ENCODE data around the gene CXCR3.
A peak's percentile ranks its signal among the peaks of the same experiment; 100 is the strongest.
"Not testable (repeated sequence)": the region's sequence is repeated elsewhere in the genome, so short reads cannot be mapped to it uniquely, and the experiment has no call there.

The CXCR3 gene

DNA sequence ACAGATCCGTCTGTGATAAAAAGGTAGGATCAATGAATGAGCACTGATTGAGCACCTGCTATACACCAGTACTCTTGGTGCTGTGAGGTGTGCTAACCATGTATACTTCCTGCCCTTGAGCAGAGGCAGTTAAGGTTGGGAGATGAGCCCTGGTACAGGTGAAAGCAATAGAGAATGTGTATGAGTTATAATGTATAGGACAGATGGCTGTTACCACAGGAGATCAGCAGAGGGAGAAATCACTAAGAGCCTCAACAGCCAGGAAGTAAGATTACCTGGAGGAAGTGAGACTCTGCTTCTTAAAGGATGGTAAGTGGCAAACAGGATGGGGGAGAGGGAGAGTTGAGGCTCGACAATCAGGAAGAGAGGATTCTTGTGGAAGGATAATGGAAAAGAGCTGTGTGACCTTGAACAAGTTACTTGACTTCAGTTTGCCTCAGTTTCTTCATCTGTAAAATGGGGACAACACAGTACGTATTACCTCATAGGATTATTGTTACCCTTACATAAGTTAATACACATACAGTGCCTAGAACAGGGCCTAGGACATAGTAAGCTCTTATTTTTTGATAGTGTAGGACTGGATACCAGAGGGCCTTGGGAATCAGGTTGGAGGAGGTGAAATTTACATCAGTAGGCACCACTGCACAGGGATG lies 9.1 kb downstream of the CXCR3 start:
- ATAC-seq = no peak

DNA sequence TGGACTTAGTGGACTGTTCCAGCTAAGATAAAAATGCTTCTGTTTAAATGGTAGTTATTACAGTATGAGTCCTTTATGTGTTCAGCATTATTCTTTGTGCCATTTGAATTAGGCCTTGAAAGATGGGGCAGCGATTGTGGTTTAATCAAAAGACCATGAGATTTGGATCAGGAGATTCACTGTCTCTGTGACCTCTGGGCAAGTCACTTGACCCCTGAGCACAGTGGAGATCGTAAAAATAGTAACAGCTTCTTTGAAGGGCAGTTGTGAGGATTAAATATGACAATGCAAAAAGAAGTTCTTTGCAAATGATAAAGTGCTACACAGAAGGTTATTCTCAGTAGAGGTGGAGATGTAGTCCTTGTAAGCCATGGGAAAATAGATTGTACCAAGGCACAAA lies 10.8 kb downstream of the CXCR3 start:
- no peak for DNase-seq

More for the DNA sequence above, 9.1 kb downstream of the CXCR3 start:
- DNase-seq = no peak

GRCh38 chrX:71606536-71607216 lies 11.6 kb downstream of the CXCR3 start:
- ATAC-seq = peak; percentile 40
- DNase-seq = no peak

More for the DNA sequence above, 10.8 kb downstream of the CXCR3 start:
- no peak for ATAC-seq

GRCh38 chrX:71604796-71605568 lies 13.3 kb downstream of the CXCR3 start:
- ATAC-seq (no peak), DNase-seq (no peak)

DNA sequence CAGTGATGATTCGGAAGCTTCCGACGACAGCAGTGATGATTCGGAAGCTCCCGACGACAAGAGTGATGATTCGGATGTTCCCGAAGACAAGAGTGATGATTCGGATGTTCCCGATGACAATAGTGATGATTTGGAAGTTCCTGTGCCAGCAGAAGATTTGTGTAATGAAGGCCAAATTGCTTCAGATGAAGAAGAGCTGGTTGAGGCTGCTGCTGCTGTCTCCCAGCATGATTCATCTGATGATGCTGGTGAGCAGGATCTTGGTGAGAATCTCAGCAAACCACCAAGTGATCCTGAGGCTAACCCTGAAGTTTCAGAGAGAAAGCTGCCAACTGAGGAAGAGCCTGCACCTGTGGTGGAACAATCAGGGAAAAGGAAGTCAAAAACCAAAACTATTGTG lies 14.2 kb downstream of the CXCR3 start:
- DNase-seq = no peak
- no peak for ATAC-seq

- DNase-seq (no peak), ATAC-seq (no peak)
Observed at GRCh38 chrX:71603618-71604017, 14.7 kb downstream of the CXCR3 start.

DNA sequence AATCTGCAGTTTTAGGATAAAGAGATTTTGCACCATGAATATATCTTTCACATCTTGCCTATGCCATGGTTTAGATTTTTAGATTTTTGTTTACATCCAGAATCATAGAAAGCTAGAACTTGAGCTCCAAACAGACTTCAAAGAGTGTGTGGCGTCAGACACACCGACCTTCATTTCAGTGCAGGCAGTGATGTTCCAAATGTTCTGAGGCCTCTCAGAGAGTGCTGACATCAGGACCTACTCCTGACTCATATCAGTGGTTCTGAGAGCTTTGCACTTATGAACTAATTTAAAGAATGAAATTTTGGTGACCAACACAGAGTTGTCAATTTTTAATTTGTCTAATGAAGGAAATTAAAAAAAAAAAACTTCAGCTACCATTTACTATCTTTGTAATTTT lies 18.3 kb downstream of the CXCR3 start:
- ATAC-seq (no peak), DNase-seq (no peak)

GRCh38 chrX:71593210-71593609 lies 25.1 kb downstream of the CXCR3 start:
- DNase-seq, ATAC-seq: not testable (repeated sequence)

GRCh38 chrX:71586929-71587328 lies 31.4 kb downstream of the CXCR3 start:
- DNase-seq = no peak
- ATAC-seq = no peak

GRCh38 chrX:71581210-71581609 lies 37.1 kb downstream of the CXCR3 start:
- ATAC-seq = no peak

GRCh38 chrX:71579990-71580380 lies 38.3 kb downstream of the CXCR3 start:
- ATAC-seq = no peak
- no peak for DNase-seq

More at GRCh38 chrX:71581210-71581609, 37.1 kb downstream of the CXCR3 start:
- no peak for DNase-seq

DNA sequence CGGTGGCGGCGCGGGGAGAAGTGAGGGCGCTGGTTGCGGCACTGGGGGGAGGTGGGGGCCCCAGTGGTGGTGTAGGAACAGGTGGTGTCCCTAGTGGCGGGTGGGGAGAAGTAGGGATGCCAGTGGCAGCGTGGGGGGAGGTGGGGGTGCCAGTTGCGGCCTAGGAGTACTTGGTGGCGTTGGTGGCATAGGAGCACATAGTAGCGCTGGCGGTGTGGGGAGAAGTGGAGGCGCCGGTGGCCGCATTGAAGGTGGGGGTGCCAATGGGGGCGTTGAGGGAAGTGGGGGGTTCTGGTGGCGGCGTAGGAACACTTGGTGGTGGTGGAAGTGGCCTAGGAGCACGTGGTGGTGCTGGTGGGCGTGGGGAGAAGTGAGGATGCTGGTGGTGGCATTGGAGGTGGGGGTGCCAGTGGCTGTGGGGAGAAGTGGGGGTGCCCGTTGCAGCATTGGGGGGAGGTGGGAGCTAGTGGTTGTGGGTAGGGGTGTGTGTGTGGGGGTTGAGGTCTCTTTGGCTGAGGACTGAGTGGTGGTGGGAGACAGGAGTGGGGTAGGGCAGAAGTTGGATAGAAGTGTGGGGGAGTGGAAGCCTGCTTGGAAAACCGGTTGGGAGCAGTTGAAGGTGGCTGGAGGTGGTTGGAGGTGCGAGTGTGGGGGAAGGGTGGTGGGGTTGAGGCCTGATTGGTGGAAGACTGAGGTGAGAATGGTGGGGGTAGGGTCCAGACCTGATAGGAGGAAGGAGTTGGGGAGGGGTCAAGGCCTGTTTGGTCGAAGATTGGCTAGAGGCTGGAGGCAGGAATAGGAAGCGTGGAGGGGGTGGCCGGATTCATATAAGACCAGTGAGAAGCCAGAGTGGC lies 38.9 kb downstream of the CXCR3 start:
- ATAC-seq (no peak), DNase-seq (no peak)

DNA sequence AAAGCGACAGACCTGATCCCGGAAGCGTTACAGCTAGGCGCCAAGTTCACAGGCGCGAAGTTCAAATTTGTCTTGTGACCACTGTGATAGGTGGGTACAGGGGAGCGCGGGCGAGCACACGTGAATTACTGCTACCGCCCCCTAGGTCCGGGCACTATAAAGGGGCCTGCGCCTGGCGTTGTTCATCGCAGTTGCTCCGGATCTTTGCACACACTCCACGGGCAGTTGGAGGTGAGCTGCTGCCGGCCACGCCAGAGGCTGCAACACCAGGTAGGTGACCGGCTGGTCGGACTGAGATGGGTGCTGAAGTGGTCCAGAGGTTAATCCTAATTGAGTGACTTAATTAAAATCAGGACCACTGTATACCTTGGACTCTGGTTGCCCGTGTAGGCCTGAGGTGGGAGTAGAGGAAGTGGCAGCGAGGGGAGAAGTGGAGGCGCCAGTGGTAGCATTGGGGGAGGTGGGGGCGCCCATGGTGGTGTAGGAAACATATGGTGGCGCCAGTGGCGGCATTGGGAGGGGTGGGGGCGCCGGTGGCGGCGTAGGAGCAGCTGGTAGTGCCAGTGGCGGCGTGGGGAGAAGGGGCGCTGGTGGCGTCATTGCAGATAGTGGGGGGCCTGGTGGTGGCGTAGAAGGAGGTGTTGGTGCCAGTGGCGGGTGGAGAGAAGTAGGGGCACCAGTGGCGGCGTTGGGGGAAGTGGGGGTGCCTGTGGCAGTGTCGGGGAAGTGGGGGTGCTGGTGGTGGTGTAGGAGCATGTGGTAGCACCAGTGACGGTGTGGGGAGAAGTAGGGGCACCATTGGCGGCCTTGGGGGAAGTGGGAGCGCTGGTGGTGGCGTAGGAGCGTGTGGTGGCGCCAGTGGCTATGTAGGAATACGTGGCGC lies 39.8 kb downstream of the CXCR3 start, which contains the start of gene GCNA:
Gene GCNA (plus strand): TSS at position 185 of the 883 bp plus-strand sequence. CDS start 2,385 bp downstream, outside the sequence.
- no peak for ATAC-seq
- no peak for DNase-seq

DNA sequence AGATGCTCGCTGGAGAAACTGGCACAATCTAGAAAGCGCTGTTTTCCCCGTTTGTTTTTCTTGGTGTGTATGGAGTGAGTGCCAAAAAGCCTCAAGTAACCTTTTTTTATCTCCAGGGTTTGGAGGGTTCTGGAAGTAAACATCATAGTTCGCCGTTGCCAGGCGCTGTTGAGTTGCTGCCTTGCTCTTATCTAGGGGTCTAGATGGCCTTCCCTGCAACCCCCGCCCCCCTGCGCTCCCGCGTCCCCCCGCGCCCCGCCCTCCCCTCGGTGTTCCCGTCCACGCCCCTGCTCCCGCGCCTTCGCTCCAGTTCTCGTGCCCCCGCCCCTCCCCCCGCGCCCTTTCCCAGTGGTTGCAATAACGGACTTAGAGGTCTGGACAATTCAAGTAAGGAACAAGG lies 40.6 kb downstream of the CXCR3 start:
- ATAC-seq (no peak), DNase-seq (no peak)

GRCh38 chrX:71573590-71573989 lies 44.7 kb downstream of the CXCR3 start:
- ATAC-seq = no peak
- no peak for DNase-seq

DNA sequence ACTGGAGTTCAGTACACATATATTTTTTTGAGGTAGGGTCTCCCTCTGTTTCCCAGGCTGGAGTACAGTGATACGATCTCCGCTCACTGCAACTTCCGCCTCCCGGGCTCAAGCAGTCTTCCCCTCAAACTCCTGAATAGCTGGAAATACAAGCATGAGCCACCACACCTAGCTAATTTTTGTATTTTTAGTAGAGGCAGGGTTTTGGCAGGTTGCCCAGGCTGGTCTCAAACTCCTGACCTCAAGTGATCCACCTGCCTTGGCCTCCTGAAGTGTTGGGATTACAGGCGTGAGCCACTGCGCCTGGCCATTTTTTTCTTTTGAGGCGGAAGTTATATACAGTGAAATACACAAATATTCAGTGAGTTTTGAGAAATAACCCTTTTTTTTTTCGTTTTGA lies 46.9 kb downstream of the CXCR3 start:
- ATAC-seq, DNase-seq: not testable (repeated sequence)
